Frontal cortex (tissue), 4 donors: ENCODE measurements around the gene NOP56. TPM values are rescaled to one million over a fixed set of nuclear protein-coding genes. Genes with fewer than 3 reads are reported as not detected.

Source experiments
- DNase-seq, 2 donors: peaks; one replicate each; pipeline ENCODE4 v3.0.0; 2012; ENCODE audit warnings: low spot score in 2 of 2
- FAIRE-seq: peaks from 2 replicates; lab custom pipeline; 2012; peaks lifted over from hg19 to GRCh38; lab: Jason Lieb, UNC
- total RNA-seq: library from RNA; depleted of rRNA; stranded (reverse); fragments of >200 nt; gene quantifications from one replicate; pipeline ENCODE4 v1.2.3, GENCODE V29; 2014
- donor health status: control.
- donor health status: control.
- donor health status: control.

NOP56 gene
- 132 TPM for total RNA-seq

GRCh38 chr20:2651772-2652723 lies at the start of gene NOP56:
Gene NOP56 (plus strand): TSS chr20:2652632. CDS start chr20:2652661, 29 bp downstream.
- peak; percentile 95 for DNase-seq
- no peak for FAIRE-seq

DNA sequence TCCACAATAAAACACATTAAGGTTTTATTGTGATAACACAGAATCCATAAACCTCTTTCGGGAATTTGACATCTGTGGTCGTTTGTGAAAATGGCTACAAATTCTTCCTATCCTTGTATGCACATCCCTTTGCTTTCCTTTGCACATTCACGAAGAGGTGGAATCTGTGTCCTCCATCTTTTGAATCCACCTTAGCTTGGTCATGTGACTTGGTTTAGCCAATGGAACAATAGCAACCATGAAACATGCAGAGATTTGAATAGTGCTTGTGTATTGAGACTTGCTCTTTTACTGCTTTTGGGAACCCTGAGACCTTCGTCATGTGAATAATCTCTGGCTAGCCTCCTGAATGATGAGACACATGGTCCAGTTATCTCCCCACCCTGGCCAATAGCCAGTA lies 49.7 kb upstream of the NOP56 start:
- FAIRE-seq (no peak), DNase-seq (no peak)

GRCh38 chr20:2603816-2604505 lies 48.5 kb upstream of the NOP56 start:
- FAIRE-seq (no peak), DNase-seq (no peak)

- no peak for DNase-seq
- FAIRE-seq: no peak
These were observed 48.0 kb upstream of the NOP56 start for GRCh38 chr20:2604506-2604835.

DNA sequence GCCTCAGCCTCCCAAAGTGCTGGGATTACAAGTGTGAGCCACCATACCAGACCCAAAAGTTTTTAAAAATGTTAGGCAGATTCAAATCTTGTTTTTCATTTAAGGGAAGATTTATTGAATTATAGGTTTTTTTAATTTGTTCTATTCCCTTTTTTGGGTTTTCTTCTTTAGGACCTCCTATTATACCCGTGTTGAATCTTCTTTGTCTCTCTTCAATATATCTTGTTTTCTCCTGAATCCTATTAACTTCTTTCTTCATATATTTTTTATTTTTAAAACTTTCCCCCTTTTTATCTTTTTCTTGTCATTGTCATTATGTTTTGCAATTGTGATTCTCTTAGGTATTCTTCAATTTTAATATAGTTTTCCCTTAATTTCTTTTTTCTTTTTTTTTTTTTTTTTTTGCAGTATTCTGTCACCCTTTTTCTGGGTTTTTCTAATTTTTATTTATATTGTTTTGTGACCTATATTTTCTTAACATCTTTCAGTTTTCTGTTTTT lies 45.9 kb upstream of the NOP56 start:
- FAIRE-seq: peak; percentile 74
- no peak for DNase-seq

GRCh38 chr20:2610326-2610725 lies 42.1 kb upstream of the NOP56 start:
- FAIRE-seq (no peak), DNase-seq (no peak)

GRCh38 chr20:2610941-2611720 lies 41.3 kb upstream of the NOP56 start:
- no peak for FAIRE-seq
- DNase-seq: no peak

DNA sequence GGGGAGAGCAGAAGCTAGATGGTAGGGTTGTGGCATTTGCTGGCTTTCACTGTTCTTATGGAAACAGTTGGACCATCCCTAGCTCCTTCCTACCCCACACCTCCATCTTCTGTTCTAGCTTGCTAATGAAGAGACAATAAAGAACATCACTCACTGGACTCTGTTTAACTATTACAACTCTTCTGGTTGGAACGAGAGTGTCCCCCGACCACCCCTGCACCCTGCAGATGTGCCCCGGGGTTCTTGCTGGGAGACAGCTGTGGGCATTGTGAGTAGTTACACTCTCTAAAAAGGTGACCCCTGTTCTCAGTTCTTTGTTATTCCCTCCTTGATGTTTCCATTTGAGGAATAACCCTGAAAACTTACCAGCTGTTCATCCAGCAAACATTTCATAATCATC lies 40.4 kb upstream of the NOP56 start:
- DNase-seq (no peak), FAIRE-seq (no peak)

- FAIRE-seq: no peak
These were observed 35.8 kb upstream of the NOP56 start for GRCh38 chr20:2616634-2617033.

DNA sequence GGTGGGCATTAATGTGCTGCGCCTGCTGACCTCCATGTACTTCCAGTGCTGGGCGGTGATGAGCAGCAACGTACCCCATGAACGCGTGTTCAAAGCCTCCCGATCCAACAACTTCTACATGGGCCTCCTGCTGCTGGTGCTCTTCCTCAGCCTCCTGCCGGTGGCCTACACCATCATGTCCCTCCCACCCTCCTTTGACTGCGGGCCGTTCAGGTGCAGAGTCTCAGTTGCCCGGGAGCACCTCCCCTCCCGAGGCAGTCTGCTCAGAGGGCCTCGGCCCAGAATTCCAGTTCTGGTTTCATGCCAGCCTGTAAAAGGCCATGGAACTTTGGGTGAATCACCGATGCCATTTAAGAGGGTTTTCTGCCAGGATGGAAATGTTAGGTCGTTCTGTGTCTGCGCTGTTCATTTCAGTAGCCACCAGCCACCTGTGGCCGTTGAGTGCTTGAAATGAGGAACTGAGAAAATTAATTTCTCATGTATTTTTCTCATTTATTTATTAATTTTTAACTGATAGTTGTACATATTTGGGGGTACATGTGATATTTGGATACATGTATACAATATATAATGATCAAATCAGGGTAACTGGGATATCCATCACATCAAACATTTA lies 35.2 kb upstream of the NOP56 start:
- FAIRE-seq: no peak
- no peak for DNase-seq

More at GRCh38 chr20:2616634-2617033, 35.8 kb upstream of the NOP56 start:
- no peak for DNase-seq

GRCh38 chr20:2618815-2619214 lies 33.6 kb upstream of the NOP56 start:
- no peak for FAIRE-seq
- no peak for DNase-seq

DNA sequence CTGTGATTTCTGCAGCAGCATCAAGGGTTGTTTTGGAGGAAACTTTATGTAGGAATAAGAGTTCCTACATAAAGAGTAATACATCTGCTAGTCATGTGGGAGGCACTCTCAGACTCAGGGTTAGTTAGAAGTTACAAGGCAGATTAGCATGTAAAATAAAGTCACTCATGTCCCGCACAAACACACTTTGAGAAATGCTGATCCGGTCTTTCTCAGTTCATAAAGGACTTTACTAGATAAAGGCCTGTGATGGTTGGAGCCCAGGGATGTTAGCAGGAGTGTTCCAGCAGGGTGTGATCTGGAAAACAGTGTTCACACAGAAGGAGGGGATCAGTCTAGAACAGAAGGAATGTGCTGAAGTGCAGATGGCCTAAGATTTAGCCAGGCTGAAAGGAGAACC lies 33.1 kb upstream of the NOP56 start:
- DNase-seq: no peak
- FAIRE-seq: no peak

GRCh38 chr20:2619961-2620595 lies 32.4 kb upstream of the NOP56 start:
- FAIRE-seq: no peak

GRCh38 chr20:2624190-2624589 lies 28.2 kb upstream of the NOP56 start:
- no peak for FAIRE-seq

More at GRCh38 chr20:2619961-2620595, 32.4 kb upstream of the NOP56 start:
- no peak for DNase-seq

GRCh38 chr20:2625062-2625461 lies 27.4 kb upstream of the NOP56 start:
- DNase-seq: no peak
- FAIRE-seq: no peak

More at GRCh38 chr20:2624190-2624589, 28.2 kb upstream of the NOP56 start:
- no peak for DNase-seq

- FAIRE-seq: no peak
- DNase-seq: no peak
These were observed 25.4 kb upstream of the NOP56 start for GRCh38 chr20:2626853-2627541.

GRCh38 chr20:2631228-2631627 lies 21.2 kb upstream of the NOP56 start:
- DNase-seq (no peak), FAIRE-seq (no peak)

DNA sequence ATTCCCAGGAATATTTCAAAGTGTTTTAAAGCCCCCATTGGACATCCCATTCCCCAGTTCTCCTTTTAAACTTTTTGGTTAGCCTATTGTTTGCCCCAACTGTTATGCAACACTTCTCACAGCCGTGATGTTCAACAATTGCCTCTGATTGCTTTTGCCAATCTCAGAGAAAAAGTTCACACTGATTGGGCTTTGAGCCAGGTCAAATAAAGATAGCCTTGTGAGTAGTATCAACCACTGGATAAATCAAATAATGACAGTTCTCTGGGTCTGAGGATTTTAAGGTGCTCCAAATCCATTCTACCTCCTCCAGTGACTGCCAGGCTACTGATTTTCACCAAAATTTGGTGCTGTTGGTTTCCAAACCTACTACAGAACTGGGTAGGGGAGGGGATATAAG lies 19.1 kb upstream of the NOP56 start:
- no peak for FAIRE-seq
- no peak for DNase-seq

DNA sequence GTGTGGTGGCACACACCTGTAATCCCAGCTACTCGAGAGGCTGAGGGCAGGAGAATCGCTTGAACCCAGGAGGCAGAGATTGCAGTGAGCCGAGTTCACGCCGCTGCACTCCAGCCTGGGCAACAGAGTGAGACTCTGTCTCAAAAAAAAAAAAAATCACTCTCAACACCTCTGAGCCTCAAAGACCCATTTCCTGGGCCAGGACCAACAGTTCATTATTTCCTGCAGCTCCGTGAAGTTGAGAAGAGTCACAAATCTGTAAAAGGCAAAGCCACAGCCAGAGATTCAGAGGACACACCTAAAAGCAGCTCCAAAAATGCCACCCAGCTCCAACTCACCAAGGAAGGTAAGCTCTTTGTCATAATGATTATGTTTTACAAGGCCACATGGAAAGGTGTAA lies 15.2 kb upstream of the NOP56 start:
- no peak for DNase-seq

More for the DNA sequence above, 15.2 kb upstream of the NOP56 start:
- FAIRE-seq: no peak
